Measurements from ENCODE around the gene HOXC6.

HOXC6 gene

DNA sequence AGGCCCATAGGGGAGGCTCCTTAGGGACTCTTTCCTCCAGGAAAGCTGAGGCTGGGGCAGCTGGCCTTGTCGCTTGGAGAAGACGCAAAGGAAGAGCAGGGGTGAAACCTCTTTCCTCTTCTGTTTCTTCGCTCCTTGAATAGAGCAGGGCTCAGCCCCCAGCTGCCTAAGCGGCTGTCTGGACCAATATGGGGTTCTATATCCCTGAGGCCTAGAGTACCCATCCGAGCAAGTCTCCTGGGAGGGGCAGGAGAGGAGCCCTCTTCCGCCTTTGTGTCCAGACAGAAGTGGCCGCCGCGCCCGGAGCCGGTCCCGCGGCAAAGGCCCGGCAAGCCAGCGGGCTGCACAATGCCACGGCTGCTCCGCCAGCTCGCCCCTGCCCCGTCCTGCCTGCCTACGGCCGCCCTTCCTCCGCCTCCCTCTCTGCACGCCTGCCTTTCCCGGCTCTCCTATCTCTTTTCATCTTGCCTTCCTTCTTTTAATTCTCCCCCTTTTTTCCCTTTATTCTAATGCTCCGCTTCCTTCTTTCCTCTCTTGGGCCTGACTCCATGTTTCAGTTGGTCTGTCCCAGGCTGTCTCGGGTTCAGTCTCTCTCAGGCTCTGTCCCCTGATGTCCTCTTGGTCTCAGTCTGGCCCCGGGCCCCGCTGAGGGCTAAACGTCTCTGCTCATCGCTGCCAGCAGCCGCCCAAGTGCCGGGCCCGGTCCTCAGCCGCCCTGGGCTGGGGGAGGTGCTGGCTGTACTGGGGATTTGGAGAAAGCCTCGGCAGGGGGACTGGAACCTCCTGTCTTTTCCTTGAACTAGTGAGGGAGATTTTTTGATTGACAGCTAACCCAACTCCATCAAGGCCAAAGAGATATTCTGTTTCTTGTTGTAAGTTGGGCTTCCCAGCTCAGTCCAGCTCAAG lies 30.8 kb upstream of the HOXC6 start:
- H3K27me3 ChIP-seq (replicated peaks; ENCODE audit: control insufficient read depth, insufficient read depth, low read length): peaks cover 6% of the 10 kb centered on the region
- no peak for DNase-seq (ENCODE audit: extremely low read depth, insufficient read length)
- TF ChIP-seq, protein P1, sequence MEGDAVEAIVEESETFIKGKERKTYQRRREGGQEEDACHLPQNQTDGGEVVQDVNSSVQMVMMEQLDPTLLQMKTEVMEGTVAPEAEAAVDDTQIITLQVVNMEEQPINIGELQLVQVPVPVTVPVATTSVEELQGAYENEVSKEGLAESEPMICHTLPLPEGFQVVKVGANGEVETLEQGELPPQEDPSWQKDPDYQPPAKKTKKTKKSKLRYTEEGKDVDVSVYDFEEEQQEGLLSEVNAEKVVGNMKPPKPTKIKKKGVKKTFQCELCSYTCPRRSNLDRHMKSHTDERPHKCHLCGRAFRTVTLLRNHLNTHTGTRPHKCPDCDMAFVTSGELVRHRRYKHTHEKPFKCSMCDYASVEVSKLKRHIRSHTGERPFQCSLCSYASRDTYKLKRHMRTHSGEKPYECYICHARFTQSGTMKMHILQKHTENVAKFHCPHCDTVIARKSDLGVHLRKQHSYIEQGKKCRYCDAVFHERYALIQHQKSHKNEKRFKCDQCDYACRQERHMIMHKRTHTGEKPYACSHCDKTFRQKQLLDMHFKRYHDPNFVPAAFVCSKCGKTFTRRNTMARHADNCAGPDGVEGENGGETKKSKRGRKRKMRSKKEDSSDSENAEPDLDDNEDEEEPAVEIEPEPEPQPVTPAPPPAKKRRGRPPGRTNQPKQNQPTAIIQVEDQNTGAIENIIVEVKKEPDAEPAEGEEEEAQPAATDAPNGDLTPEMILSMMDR (IDR thresholded peaks at IDR 0.05; ENCODE audit: insufficient read depth, low read length, poor library complexity, severe bottlenecking): no peak
- H3K4me3 ChIP-seq (replicated peaks; ENCODE audit: low read depth, low read length): no peak overlapping the region
- no peaks in the 10 kb centered on the region for H3K36me3 ChIP-seq (ENCODE audit: control insufficient read depth, insufficient read depth, low read length)

DNA sequence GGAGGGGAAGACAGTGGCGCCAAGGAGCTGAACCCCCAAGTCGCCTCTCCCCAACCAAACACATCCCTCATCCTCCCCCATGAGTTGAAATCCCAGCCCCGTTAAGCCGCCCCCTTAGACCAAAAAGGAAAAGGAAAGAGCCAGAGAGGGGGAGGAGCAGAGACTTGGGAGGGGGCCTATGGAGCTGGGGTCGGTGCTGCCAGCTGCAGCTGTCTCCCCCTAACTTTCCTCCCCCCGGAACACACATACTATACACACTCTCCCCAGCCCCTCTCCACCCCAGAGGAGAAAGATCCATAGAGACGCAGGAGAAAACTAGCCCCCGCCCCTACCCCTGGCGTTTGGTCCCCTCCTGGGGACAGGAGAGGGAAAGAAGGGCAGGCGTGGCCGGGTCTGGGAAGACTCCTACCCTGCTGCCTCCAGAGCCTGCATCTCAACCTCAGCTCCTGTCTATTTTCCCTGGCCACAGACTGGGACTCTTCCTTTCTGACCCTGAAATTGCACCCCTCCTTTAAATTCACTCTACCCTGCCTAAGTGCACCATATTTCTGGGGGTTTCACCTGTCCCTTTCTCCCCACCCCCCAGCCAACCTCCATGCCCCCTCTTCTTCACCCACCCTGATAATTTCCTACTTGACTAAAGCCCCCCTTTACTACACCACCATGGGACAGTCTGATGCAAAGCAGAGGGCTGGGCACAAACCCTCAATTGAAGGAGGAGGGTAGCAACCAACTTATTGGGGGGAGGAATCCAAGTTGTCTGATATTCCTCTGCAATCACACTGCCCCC lies 29.9 kb upstream of the HOXC6 start:
- no peak for DNase-seq (ENCODE audit: extremely low read depth, insufficient read length)
- Histone ChIP-seq H3K36me3 (ENCODE audit: control insufficient read depth, insufficient read depth, low read length) (no peaks in the 10 kb centered on the region), H3K4me3 (replicated peaks; ENCODE audit: low read depth, low read length) (no peak overlapping the region), H3K27me3 (replicated peaks; ENCODE audit: control insufficient read depth, insufficient read depth, low read length) (peaks cover 5% of the 10 kb centered on the region)
- TF ChIP-seq, protein P1 (IDR thresholded peaks at IDR 0.05; ENCODE audit: insufficient read depth, low read length, poor library complexity, severe bottlenecking): no peak

DNA sequence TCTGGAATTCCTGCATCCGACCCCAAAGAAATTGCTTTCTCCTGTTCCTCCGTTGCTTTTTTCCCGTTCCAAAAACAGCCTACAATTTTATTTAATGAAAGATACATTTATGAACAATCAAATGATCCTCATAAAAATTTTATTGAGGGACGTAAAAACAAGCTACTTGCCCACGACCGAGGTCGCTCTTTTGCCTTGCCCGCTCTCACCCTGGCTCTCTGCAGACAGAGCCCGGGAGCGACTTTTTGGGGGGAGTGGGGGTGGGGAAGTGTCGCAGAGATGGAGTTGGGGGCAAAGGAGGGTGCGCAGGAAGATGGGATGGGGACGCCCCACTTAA lies 29.4 kb upstream of the HOXC6 start:
- Histone ChIP-seq H3K36me3 (ENCODE audit: control insufficient read depth, insufficient read depth, low read length) (no peaks in the 10 kb centered on the region), H3K27me3 (replicated peaks; ENCODE audit: control insufficient read depth, insufficient read depth, low read length) (peaks cover 5% of the 10 kb centered on the region), H3K4me3 (replicated peaks; ENCODE audit: low read depth, low read length) (no peak overlapping the region)
- TF ChIP-seq, protein P1 (IDR thresholded peaks at IDR 0.05; ENCODE audit: insufficient read depth, low read length, poor library complexity, severe bottlenecking): no peak
- no peak for DNase-seq (ENCODE audit: extremely low read depth, insufficient read length)

DNA sequence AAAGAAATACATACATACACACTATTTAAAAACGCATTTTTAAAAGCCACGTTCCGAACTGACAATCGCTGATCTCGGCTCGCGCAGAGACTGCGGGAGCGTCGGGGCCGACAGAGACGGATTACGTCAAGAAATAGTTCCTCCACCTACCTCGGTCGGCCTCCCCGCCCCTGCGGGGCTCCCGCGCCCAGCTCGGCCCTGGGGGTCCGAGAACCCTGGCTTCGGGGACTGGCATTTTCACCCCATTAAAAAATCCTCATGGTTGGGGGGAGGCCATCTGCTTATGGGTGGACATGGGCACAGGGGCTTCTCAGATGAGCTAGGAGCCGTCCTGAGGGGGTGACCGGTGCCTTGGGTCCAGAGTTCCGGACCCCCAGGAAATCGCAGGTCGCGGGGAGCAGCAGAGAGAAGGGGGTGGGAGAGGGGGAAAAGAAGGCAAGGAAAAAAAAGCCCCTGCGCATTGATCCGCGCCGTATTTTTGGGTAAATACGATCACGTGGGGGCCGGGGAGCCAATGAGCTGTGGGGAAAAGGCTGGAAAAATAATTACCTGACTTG lies 28.6 kb upstream of the HOXC6 start:
- TF ChIP-seq, protein P1 (IDR thresholded peaks at IDR 0.05; ENCODE audit: insufficient read depth, low read length, poor library complexity, severe bottlenecking): no peak
- Histone ChIP-seq H3K27me3 (replicated peaks; ENCODE audit: control insufficient read depth, insufficient read depth, low read length) (peaks cover 5% of the 10 kb centered on the region), H3K36me3 (ENCODE audit: control insufficient read depth, insufficient read depth, low read length) (no peaks in the 10 kb centered on the region), H3K4me3 (replicated peaks; ENCODE audit: low read depth, low read length) (peak overlapping the region; percentile 50)
- DNase-seq (ENCODE audit: extremely low read depth, insufficient read length): no peak

DNA sequence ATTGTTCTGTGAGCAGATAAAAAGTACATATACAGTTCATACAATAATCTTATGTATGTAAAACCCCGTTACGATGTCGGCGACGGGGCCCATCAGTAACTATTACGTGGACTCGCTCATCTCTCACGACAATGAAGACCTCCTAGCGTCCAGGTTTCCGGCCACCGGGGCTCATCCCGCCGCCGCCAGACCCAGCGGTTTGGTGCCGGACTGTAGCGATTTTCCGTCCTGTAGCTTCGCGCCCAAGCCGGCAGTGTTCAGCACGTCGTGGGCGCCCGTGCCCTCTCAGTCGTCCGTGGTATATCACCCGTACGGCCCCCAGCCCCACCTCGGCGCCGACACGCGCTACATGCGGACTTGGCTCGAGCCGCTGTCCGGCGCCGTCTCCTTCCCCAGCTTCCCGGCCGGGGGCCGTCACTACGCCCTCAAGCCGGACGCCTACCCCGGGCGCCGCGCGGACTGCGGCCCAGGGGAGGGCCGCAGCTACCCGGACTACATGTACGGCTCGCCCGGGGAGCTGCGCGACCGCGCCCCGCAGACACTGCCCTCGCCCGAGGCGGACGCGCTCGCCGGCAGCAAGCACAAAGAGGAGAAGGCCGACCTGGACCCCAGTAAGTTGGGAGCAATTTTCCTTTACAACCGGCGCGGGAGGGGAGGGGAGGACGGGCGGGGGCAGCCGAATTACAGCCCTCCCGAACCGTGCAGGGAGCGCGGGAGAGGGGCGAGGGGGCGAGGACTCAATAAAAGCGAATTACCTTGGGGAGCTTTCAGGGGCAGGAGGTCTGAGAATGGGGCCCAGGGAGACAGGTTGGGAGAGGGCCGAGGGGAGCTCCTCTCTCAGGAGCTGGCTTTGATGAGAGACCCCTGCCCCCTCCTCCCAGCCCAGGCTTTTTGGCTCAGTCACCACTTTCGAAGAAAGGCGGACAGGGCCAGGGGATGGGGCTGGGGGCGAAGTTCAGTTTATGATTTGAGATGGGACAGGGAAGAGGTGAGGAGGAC lies 27.8 kb upstream of the HOXC6 start, which contains the start of gene HOXC9:
Gene HOXC9, plus strand, starts transcription at position 46 of the 999 bp plus-strand sequence. Its CDS starts 28 bp downstream, at position 74.
- Histone ChIP-seq H3K27me3 (replicated peaks; ENCODE audit: control insufficient read depth, insufficient read depth, low read length) (peaks cover 2% of the 10 kb centered on the region; the same call in 1 of the 2 replicates), H3K36me3 (ENCODE audit: control insufficient read depth, insufficient read depth, low read length) (no peaks in the 10 kb centered on the region), H3K4me3 (replicated peaks; ENCODE audit: low read depth, low read length) (peak within 1 kb of the TSS; percentile 50)
- no peak for DNase-seq (ENCODE audit: extremely low read depth, insufficient read length)
- TF ChIP-seq, protein P1 (IDR thresholded peaks at IDR 0.05; ENCODE audit: insufficient read depth, low read length, poor library complexity, severe bottlenecking): no peak
